GM18519 (cell line): ENCODE measurements around the gene DENND1A.
"Not testable (repeated sequence)": the region's sequence is repeated elsewhere in the genome, so short reads cannot be mapped to it uniquely, and the experiment has no call there.

Experiments used
- ATAC-seq: cut with Tn5 transposase; IDR thresholded peaks from one replicate; pipeline ENCODE4 v1.9.1; 2021; ENCODE audit warnings: mild to moderate bottlenecking, moderate library complexity; ENCODE audit not compliant: unreplicated experiment, low FRiP score

Gene DENND1A

DNA sequence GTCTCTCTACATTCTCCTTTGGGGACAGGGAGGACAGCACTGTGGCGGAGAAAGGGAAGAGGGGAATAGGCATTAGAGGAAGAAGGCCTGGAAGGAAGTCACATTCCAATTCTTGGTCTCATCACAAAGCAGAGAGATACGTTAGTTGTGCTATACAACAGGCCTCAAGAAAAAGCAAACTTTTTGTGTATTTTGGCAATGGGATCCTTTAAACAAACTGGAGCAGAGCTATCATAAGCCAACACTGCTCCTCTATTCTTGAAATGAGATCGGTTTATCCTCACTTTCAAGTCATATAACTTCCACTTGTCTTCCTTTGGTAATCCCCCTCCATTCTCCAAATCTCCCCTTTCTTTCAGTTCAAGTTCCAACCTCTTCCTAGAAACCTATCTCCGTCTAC is 6.5 kb downstream of the DENND1A start:
- no peak for ATAC-seq

- ATAC-seq = no peak
Observed at GRCh38 chr9:123922911-123923310, 7.0 kb downstream of the DENND1A start.

- ATAC-seq = no peak
Observed at GRCh38 chr9:123922431-123922830, 7.5 kb downstream of the DENND1A start.

DNA sequence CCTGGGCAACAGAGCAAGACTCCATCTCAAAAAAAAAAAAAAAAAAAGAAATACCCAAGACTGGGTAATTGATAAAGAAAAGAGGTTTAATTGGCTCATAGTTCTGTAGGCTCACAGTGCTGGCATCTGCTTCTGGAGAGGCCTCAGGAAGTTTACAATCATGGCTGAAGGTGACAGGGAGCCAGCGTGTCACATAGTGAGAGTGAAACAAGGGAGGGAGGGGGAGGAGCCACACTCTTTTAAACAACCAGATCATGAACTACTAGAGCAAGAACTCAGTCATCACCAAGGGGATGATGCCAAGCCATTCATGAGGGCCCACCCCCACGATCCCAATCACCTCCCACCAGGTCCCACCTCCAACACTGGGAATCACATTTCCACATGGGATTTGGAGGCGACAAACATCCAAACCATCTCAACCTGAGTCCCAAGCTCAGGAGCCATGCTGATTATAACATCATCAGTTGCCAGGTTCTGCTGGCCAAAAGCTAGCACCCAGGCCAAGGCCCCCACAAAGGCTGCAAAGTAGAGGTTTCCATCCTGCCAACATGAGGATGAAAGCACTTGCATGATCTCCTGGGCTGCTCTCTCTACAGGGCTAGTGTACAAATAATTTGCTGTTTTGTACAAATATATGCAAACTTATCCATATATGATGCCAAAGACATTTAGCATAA is 15.3 kb downstream of the DENND1A start:
- ATAC-seq = no peak

GRCh38 chr9:123912167-123912897 is 17.6 kb downstream of the DENND1A start:
- ATAC-seq = no peak

- ATAC-seq = no peak
Observed at GRCh38 chr9:123911024-123911423, 18.9 kb downstream of the DENND1A start.

GRCh38 chr9:123909192-123909591 is 20.7 kb downstream of the DENND1A start:
- not testable (repeated sequence) for ATAC-seq

DNA sequence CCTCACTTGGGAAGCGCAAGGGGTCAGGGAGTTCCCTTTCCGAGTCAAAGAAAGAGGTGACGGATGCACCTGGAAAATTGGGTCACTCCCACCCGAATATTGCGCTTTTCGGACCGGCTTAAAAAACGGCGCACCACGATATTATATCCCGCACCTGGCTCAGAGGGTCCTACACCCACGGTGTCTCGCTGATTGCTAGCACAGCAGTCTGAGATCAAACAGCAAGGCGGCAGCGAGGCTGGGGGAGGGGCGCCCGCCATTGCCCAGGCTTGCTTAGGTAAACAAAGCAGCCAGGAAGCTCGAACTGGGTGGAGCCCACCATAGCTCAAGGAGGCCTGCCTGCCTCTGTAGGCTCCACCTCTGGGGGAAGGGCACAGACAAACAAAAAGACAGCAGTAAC is 26.4 kb downstream of the DENND1A start:
- not testable (repeated sequence) for ATAC-seq

DNA sequence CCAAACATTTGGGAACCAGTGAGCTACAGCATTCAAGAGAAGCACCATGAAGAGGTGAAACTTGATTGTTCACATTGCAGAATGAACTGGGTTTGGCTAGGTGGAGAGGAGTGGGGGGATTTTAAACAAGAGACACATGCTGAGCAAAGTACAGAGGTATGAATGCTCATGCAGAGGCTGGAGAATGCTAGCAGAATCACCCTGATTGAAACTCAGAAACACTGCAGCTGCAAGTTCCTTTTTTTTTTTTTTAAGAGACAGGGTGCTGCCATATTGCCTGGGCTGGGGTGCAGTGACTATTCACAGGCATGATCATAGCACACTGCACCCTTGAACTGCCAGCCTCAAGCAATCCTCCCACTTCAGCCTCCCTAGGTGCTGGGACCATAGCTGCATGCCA is 35.1 kb downstream of the DENND1A start:
- ATAC-seq = no peak

- no peak for ATAC-seq
Observed at GRCh38 chr9:123893831-123894460, 36.0 kb downstream of the DENND1A start.

DNA sequence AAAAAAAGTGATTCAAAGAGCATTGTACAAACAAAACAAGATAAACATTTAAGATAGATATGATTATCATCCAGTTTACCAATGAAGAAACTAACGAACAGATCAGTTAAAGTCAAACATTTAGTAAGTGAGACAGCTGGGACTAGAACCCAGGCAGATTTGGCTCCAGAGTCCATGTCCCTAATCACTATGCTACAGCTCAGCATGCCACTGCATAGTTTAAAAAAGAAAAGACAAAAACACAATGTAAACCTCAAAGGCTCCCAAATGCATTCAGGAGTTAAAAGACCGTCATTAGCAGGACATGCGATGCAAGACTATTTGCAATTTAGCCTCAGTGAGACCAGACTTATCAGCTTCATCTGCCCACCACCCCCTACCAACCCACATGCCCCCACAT is 36.8 kb downstream of the DENND1A start:
- no peak for ATAC-seq

DNA sequence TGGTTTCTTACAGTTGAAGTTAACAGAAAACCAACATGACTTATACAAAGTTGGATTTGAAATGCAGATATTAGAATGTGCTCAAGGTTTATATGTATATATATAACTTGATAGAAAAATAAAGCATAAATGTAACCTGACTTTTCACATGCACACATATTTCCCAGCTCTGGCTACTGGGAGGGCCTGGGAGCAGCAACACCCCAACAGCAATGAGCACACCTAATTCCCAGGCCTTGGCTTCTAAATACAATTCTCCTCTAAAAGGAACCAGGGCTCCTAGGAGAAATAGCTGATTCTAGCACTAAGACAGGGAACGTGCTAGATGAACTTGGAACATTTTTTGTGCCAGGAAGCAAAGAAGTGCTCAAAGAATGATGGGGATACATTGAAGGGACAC is 42.1 kb downstream of the DENND1A start:
- no peak for ATAC-seq

- not testable (repeated sequence) for ATAC-seq
Observed at GRCh38 chr9:123885834-123886233, 44.1 kb downstream of the DENND1A start.

DNA sequence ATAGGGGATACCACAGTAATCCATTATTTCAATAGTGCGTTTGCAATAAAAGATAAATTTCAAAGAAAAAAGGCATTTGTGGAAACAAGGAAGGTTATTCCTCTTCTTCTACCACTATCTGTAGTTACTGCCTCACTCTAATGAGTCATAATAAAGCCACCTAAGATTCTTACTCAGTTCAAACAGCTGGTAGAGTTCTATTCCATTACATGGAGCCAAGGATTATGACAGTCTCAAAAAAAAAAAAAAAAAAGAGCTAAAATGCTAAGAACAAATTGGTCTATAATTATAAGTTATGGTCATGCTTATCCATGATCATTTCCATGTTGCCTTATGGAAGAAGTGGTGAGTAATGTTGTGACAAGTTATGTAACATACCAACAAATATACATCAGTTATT is 46.3 kb downstream of the DENND1A start:
- no peak for ATAC-seq

DNA sequence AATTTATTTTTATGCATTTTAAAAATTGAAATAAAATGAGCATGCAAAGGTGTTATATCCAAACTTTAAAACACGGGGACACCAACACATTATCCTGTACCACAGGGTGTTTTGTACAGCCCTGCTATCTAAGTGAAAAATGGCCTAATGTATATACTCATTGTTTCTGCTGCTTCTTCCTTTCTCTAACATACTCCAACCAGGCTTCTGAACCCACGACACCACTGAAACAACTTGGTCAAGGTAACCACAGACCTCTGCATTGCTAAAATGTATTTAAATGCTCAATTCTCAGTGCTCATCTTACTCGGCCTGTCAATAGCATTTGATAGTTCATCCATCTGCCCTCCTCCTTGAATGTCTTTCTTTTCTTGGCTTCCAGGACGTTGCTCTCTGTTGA is 48.3 kb downstream of the DENND1A start:
- no peak for ATAC-seq

DNA sequence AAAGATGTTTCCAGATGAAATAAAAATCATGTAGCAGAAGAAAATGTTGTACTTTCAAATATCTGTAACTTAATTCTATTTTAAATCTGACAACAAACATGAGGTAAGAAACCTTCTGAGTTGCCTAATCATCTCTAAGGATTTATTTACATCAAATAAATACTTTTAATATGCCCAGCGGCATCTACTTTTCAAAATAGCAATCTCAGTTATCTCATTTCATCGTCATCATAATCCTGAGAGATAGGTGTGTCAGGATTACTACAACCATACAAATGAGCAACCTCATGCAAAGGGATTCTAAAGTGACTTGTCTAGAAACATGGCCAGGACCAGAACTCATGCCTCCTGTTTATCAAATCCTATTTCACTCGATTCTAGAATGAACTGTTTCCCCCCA is 49.5 kb downstream of the DENND1A start:
- ATAC-seq = no peak

DNA sequence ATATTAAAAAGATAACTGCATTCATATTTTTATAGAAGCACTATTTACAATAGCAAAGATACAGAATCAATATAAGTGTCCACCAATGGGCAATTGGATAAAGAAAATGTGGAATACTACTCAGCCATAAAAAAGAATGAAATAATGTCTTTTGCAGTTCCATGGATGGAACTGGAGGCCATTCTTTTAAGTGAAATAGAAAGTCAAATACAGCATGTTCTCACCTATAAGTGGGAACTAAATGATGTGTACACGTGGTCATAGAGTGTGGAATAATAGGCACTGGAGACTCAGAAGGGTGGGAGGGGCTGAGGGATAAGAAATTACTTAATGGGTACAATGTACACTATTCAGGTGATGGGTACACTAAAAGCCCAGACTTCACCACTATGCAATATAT is 53.2 kb downstream of the DENND1A start:
- no peak for ATAC-seq

GRCh38 chr9:123872710-123873109 is 57.2 kb downstream of the DENND1A start:
- no peak for ATAC-seq

DNA sequence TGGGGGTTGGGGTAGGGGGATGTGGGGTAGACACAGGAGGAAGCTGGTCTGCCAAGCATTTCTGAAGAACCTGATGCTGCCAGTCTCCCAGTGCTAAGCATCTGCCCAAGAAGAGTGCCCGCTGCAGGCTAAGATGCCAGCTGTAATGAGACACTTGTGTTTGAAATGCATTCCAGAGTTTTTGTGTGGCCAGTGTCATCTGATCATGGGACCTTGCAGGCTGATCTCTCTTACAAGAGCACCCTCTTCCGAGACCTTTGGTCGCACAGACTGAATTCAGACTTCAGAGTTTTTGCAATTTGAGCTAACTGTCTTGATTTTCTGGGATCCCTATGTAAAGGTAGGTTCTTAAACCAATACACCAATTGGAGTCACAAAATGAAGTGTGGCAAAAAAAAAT is 58.1 kb downstream of the DENND1A start:
- ATAC-seq = no peak

DNA sequence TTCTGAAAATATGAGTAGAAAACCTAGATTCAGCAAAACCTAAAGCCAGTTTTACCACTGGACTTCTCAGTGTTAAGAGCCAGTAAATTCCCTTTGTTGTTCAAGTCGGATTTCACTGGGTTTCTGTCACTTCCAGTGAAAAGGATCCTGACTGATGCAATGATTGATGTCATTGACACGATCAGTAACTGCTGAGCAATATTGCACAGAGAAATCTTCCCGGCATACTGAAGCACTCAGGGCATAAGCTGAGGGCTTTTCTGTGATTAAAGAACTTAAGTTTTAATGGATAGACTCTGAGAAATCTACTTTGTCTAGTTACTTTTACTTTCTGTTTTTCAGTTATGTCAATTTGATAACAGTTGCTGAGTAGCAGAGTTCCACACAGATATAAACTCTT is 61.9 kb downstream of the DENND1A start:
- ATAC-seq = no peak

DNA sequence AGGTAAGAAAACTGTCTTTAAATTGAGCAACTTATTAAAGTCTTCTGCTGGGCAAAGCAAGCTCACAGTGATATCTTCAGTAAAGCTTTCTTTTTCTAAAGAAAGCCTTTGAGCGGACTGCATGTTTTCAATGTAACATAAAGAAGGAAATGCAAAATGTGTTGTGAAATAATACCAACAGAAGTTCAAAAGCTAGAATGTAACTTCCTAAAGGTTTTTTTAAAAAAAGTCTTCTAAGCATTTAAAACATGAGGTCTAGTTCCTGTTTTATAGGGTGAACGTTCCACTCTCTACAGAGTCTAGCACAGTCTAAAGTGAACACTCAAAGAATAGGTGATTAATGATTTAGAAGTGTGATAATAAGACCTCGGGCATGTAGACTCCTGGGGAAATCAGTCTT is 62.9 kb downstream of the DENND1A start:
- no peak for ATAC-seq

DNA sequence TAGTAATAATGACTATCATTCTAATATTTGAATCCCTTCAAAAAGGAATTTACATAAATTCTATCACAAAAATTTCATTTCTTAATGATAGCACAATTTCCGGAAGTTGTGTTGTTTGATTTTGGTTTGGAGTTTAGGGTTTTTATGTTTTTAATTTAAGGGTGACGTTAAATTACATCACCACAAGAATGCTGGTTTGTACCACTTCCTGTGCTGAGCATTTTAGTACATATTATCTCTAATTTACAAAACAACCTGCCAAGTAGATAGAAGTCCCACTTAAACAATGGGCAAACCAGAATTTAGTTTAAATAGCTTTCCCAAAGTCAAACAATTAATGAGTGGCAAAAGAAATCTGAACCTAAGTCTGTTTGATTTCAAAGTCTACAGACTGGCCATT is 63.4 kb downstream of the DENND1A start:
- no peak for ATAC-seq
